ENCODE data around the gene BMP6.

BMP6 gene

DNA sequence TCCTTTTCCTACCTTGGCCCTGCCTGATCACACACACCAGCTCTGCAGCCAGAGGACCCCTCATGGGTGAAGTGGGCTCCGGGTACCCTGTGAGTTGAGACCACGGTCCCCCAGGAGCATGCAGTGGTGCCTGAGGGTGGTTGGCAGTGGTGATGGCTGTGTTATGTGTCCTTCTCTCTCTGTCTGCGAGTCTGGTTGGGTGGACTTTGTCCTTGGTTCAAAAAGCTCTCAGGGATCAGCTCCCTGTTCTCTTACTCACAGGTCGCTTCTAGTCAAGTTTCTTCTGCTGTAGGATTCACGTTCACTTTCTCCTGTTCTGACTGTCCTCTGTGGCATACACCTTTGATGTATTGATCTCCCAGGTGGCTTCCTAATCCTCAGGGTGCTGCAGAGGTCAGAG is 100.1 kb downstream of the BMP6 start:
- WGBS (ENCODE audit: extremely low coverage, insufficient coverage, low lambda C conversion rate), result no CpG with 5 or more reads among the region's 5 CpGs

GRCh38 chr6:7827142-7827541 is 101.2 kb downstream of the BMP6 start:
- no peaks in the 10 kb centered on the region for H3K27me3 ChIP-seq (ENCODE audit: insufficient read depth, low read length, poor library complexity)
- WGBS (ENCODE audit: extremely low coverage, insufficient coverage, low lambda C conversion rate), result no CpG with 5 or more reads among the region's 7 CpGs

More for the DNA sequence above, 100.1 kb downstream of the BMP6 start:
- Histone ChIP-seq H3K27me3 (ENCODE audit: insufficient read depth, low read length, poor library complexity) (no peaks in the 10 kb centered on the region), H3K4me3 (ENCODE audit: low read length) (no peak overlapping the region), H2BK15ac (replicated peaks; ENCODE audit: low read depth) (no peak overlapping the region), H3K4me2 (ENCODE audit: low read length) (no peak overlapping the region), H3K18ac (ENCODE audit: low read length) (no peak overlapping the region), H2BK120ac (ENCODE audit: low read depth, low read length) (no peak overlapping the region), H4K5ac (ENCODE audit: low read length) (no peak overlapping the region), H3K79me2 (ENCODE audit: control insufficient read depth, insufficient read depth, low read length) (no peaks in the 10 kb centered on the region), H3K56ac (ENCODE audit: low read length) (no peak overlapping the region), H3K4me1 (ENCODE audit: control insufficient read depth, low read depth, low read length) (no peaks in the 10 kb centered on the region), H3K27ac (ENCODE audit: low read depth, low read length) (no peak overlapping the region), H3K36me3 (ENCODE audit: control insufficient read depth, insufficient read depth, low read length) (no peaks in the 10 kb centered on the region), H2AK5ac (ENCODE audit: low read length) (no peak overlapping the region), H4K8ac (ENCODE audit: low read depth, low read length) (no peak overlapping the region), H3K9ac (ENCODE audit: low read length) (no peak overlapping the region), H3K23ac (ENCODE audit: low read length) (no peak overlapping the region), H3K79me1 (ENCODE audit: low read length) (no peaks in the 10 kb centered on the region), H3K4ac (ENCODE audit: low read depth, low read length) (no peak overlapping the region), H2BK5ac (ENCODE audit: low read length) (no peak overlapping the region)
- no peak for DNase-seq

GRCh38 chr6:7828124-7828523 is 102.2 kb downstream of the BMP6 start:
- H2AK5ac ChIP-seq (ENCODE audit: low read length), result no peak overlapping the region
- no peak overlapping the region for H3K56ac ChIP-seq (ENCODE audit: low read length)
- no CpG with 5 or more reads among the region's 5 CpGs for WGBS (ENCODE audit: extremely low coverage, insufficient coverage, low lambda C conversion rate)
- no peak overlapping the region for H3K18ac ChIP-seq (ENCODE audit: low read length)
- no peaks in the 10 kb centered on the region for H3K79me1 ChIP-seq (ENCODE audit: low read length)
- no peak overlapping the region for H3K4ac ChIP-seq (ENCODE audit: low read depth, low read length)
- H2BK15ac ChIP-seq (replicated peaks; ENCODE audit: low read depth), result no peak overlapping the region
- no peak overlapping the region for H3K27ac ChIP-seq (ENCODE audit: low read depth, low read length)
- no peaks in the 10 kb centered on the region for H3K27me3 ChIP-seq (ENCODE audit: insufficient read depth, low read length, poor library complexity)
- H4K8ac ChIP-seq (ENCODE audit: low read depth, low read length), result no peak overlapping the region
- H3K79me2 ChIP-seq (ENCODE audit: control insufficient read depth, insufficient read depth, low read length), result no peaks in the 10 kb centered on the region
- no peak overlapping the region for H3K4me2 ChIP-seq (ENCODE audit: low read length)
- no peak overlapping the region for H4K5ac ChIP-seq (ENCODE audit: low read length)
- H3K9ac ChIP-seq (ENCODE audit: low read length), result no peak overlapping the region
- DNase-seq, result no peak
- no peak overlapping the region for H2BK120ac ChIP-seq (ENCODE audit: low read depth, low read length)
- no peak overlapping the region for H2BK5ac ChIP-seq (ENCODE audit: low read length)
- no peak overlapping the region for H3K23ac ChIP-seq (ENCODE audit: low read length)
- H3K36me3 ChIP-seq (ENCODE audit: control insufficient read depth, insufficient read depth, low read length), result no peaks in the 10 kb centered on the region
- no peak overlapping the region for H3K4me3 ChIP-seq (ENCODE audit: low read length)
- no peaks in the 10 kb centered on the region for H3K4me1 ChIP-seq (ENCODE audit: control insufficient read depth, low read depth, low read length)

More at GRCh38 chr6:7827142-7827541, 101.2 kb downstream of the BMP6 start:
- no peak overlapping the region for H2BK5ac ChIP-seq (ENCODE audit: low read length)
- H3K4ac ChIP-seq (ENCODE audit: low read depth, low read length), result no peak overlapping the region
- H2BK15ac ChIP-seq (replicated peaks; ENCODE audit: low read depth), result no peak overlapping the region
- H3K36me3 ChIP-seq (ENCODE audit: control insufficient read depth, insufficient read depth, low read length), result no peaks in the 10 kb centered on the region
- H3K23ac ChIP-seq (ENCODE audit: low read length), result no peak overlapping the region
- no peak overlapping the region for H3K56ac ChIP-seq (ENCODE audit: low read length)
- H4K8ac ChIP-seq (ENCODE audit: low read depth, low read length), result no peak overlapping the region
- no peak overlapping the region for H3K9ac ChIP-seq (ENCODE audit: low read length)
- H2BK120ac ChIP-seq (ENCODE audit: low read depth, low read length), result no peak overlapping the region
- H3K4me3 ChIP-seq (ENCODE audit: low read length), result no peak overlapping the region
- no peak overlapping the region for H3K27ac ChIP-seq (ENCODE audit: low read depth, low read length)
- no peaks in the 10 kb centered on the region for H3K79me1 ChIP-seq (ENCODE audit: low read length)
- no peak overlapping the region for H3K4me2 ChIP-seq (ENCODE audit: low read length)
- H3K18ac ChIP-seq (ENCODE audit: low read length), result no peak overlapping the region
- no peaks in the 10 kb centered on the region for H3K4me1 ChIP-seq (ENCODE audit: control insufficient read depth, low read depth, low read length)
- DNase-seq, result no peak
- no peak overlapping the region for H4K5ac ChIP-seq (ENCODE audit: low read length)
- H3K79me2 ChIP-seq (ENCODE audit: control insufficient read depth, insufficient read depth, low read length), result no peaks in the 10 kb centered on the region
- no peak overlapping the region for H2AK5ac ChIP-seq (ENCODE audit: low read length)

- WGBS (ENCODE audit: extremely low coverage, insufficient coverage, low lambda C conversion rate), result no CpG with 5 or more reads among the region's 9 CpGs
- no peak overlapping the region for H2BK15ac ChIP-seq (replicated peaks; ENCODE audit: low read depth)
- H3K4me3 ChIP-seq (ENCODE audit: low read length), result no peak overlapping the region
- H3K79me1 ChIP-seq (ENCODE audit: low read length), result no peaks in the 10 kb centered on the region
- no peak overlapping the region for H3K4me2 ChIP-seq (ENCODE audit: low read length)
- no peak overlapping the region for H3K23ac ChIP-seq (ENCODE audit: low read length)
- H3K79me2 ChIP-seq (ENCODE audit: control insufficient read depth, insufficient read depth, low read length), result no peaks in the 10 kb centered on the region
- no peak for DNase-seq
- H3K36me3 ChIP-seq (ENCODE audit: control insufficient read depth, insufficient read depth, low read length), result no peaks in the 10 kb centered on the region
- no peak overlapping the region for H2BK120ac ChIP-seq (ENCODE audit: low read depth, low read length)
- no peak overlapping the region for H2BK5ac ChIP-seq (ENCODE audit: low read length)
- no peak overlapping the region for H3K4ac ChIP-seq (ENCODE audit: low read depth, low read length)
- H3K56ac ChIP-seq (ENCODE audit: low read length), result no peak overlapping the region
- H4K8ac ChIP-seq (ENCODE audit: low read depth, low read length), result no peak overlapping the region
- no peaks in the 10 kb centered on the region for H3K27me3 ChIP-seq (ENCODE audit: insufficient read depth, low read length, poor library complexity)
- no peak overlapping the region for H3K27ac ChIP-seq (ENCODE audit: low read depth, low read length)
- no peak overlapping the region for H3K18ac ChIP-seq (ENCODE audit: low read length)
- H3K9ac ChIP-seq (ENCODE audit: low read length), result no peak overlapping the region
- no peak overlapping the region for H2AK5ac ChIP-seq (ENCODE audit: low read length)
- no peaks in the 10 kb centered on the region for H3K4me1 ChIP-seq (ENCODE audit: control insufficient read depth, low read depth, low read length)
- H4K5ac ChIP-seq (ENCODE audit: low read length), result no peak overlapping the region
These were observed 107.2 kb downstream of the BMP6 start for GRCh38 chr6:7832904-7833750.

GRCh38 chr6:7833751-7834070 is 107.8 kb downstream of the BMP6 start:
- no peak overlapping the region for H3K4me2 ChIP-seq (ENCODE audit: low read length)
- H3K23ac ChIP-seq (ENCODE audit: low read length), result no peak overlapping the region
- H3K36me3 ChIP-seq (ENCODE audit: control insufficient read depth, insufficient read depth, low read length), result no peaks in the 10 kb centered on the region
- H3K27me3 ChIP-seq (ENCODE audit: insufficient read depth, low read length, poor library complexity), result no peaks in the 10 kb centered on the region
- H3K56ac ChIP-seq (ENCODE audit: low read length), result no peak overlapping the region
- H3K79me2 ChIP-seq (ENCODE audit: control insufficient read depth, insufficient read depth, low read length), result no peaks in the 10 kb centered on the region
- H3K27ac ChIP-seq (ENCODE audit: low read depth, low read length), result no peak overlapping the region
- no peaks in the 10 kb centered on the region for H3K79me1 ChIP-seq (ENCODE audit: low read length)
- no peak overlapping the region for H4K8ac ChIP-seq (ENCODE audit: low read depth, low read length)
- no peak overlapping the region for H3K9ac ChIP-seq (ENCODE audit: low read length)
- H2BK120ac ChIP-seq (ENCODE audit: low read depth, low read length), result no peak overlapping the region
- H3K4ac ChIP-seq (ENCODE audit: low read depth, low read length), result no peak overlapping the region
- H3K4me1 ChIP-seq (ENCODE audit: control insufficient read depth, low read depth, low read length), result no peaks in the 10 kb centered on the region
- H4K5ac ChIP-seq (ENCODE audit: low read length), result no peak overlapping the region
- WGBS (ENCODE audit: extremely low coverage, insufficient coverage, low lambda C conversion rate), result no CpG with 5 or more reads among the region's 4 CpGs
- no peak overlapping the region for H3K4me3 ChIP-seq (ENCODE audit: low read length)
- DNase-seq, result no peak
- H2BK5ac ChIP-seq (ENCODE audit: low read length), result no peak overlapping the region
- H3K18ac ChIP-seq (ENCODE audit: low read length), result no peak overlapping the region
- no peak overlapping the region for H2AK5ac ChIP-seq (ENCODE audit: low read length)
- no peak overlapping the region for H2BK15ac ChIP-seq (replicated peaks; ENCODE audit: low read depth)
